HepG2 (cell line): ENCODE measurements around the gene CAMTA1. TPM values are rescaled to one million over a fixed set of nuclear protein-coding genes. Genes with fewer than 3 reads are reported as not detected.

Experiments used
- ATAC-seq: fragments of 200-7000 bp; cut with Tn5 transposase; 3 replicates; pipeline ENCODE4 v1.9.1; 2020; ENCODE audit warnings: mild to moderate bottlenecking, moderate library complexity
- BruUV-seq: library from RNA; stranded (reverse); fragments of 400-500 nt; replicated peaks from 2 replicates; lab custom pipeline; 2021; lab: Mats Ljungman, UMichigan
- CTCF ChIA-PET: fragments of 300-600 bp; formaldehyde crosslinking; extraction: SDS; loops from one replicate; lab custom pipeline; 2021; ENCODE audit warnings: low total read pairs, inconsistent platforms, low intra/inter-chr PET ratio; lab: Yijun Ruan, JAX
- POLR2A ChIA-PET: fragments of 350-600 bp; sonication (Branson Sonifier 250); formaldehyde crosslinking; loops from one replicate; lab custom pipeline; 2020; ENCODE audit warnings: antibody characterized with exemption, inconsistent platforms; lab: Yijun Ruan, JAX
- DNase-seq: peaks from one replicate; pipeline ENCODE4 v3.0.0-alpha.2; 2015; ENCODE audit warnings: low spot score
- FAIRE-seq: peaks from 3 replicates; lab custom pipeline; 2011; peaks lifted over from hg19 to GRCh38; lab: Jason Lieb, UNC
- H2AFZ ChIP-seq: one replicate; pipeline ENCODE4 v1.6.1; 2011; ENCODE audit warnings: low read length, inconsistent platforms
- H3K27ac ChIP-seq: fragments of 300-600 bp; 3 replicates; pipeline ENCODE4 v1.8.0; 2011; ENCODE audit warnings: mixed run types, mild to moderate bottlenecking, mixed read lengths, low read length, inconsistent platforms; ENCODE audit not compliant: insufficient read depth; ENCODE audit errors: extremely low read length
- H3K27me3 ChIP-seq, 2 experiments: fragments of 200-600 bp in 1 of 2; 2 replicates in 1 of 2; 3 replicates in 1 of 2; pipeline versions ENCODE4 v1.6.0 to v1.8.0; 2011; ENCODE audit warnings: low read length in 2 of 2, mild to moderate bottlenecking in 2 of 2, moderate library complexity in 2 of 2, inconsistent platforms in 1 of 2; ENCODE audit not compliant: insufficient read depth in 2 of 2, control insufficient read depth in 1 of 2
- H3K36me3 ChIP-seq, 2 experiments: fragments of 200-600 bp in 1 of 2; replicated peaks in 1 of 2; 2 replicates in 1 of 2; 3 replicates in 1 of 2; pipeline versions ENCODE4 v1.5.1 to v1.8.0; 2011; ENCODE audit warnings: low read length in 2 of 2, inconsistent platforms in 1 of 2; ENCODE audit not compliant: insufficient read depth in 2 of 2, control insufficient read depth in 1 of 2
- H3K4me1 ChIP-seq: 2 replicates; pipeline ENCODE4 v1.5.1; 2012; ENCODE audit warnings: low read length, inconsistent platforms; ENCODE audit not compliant: insufficient read depth
- H3K4me2 ChIP-seq: 2 replicates; pipeline ENCODE4 v1.6.0; 2011; ENCODE audit warnings: low read depth, low read length, inconsistent platforms
- H3K4me3 ChIP-seq, 3 experiments: fragments of 200-600 bp in 1 of 3; sonication (generic), shearing (Covaris generic) in 1 of 3; replicated peaks in 1 of 3; 2 replicates each; pipeline ENCODE4 v1.5.1; 2011 to 2016; ENCODE audit warnings: low read length in 3 of 3, inconsistent platforms in 2 of 3, low read depth in 2 of 3, mild to moderate bottlenecking in 2 of 3, control low read depth in 1 of 3, mixed read lengths in 1 of 3; ENCODE audit not compliant: insufficient read depth in 1 of 3
- H3K79me2 ChIP-seq: one replicate; pipeline ENCODE4 v1.6.1; 2011; ENCODE audit warnings: low read length, inconsistent platforms; ENCODE audit not compliant: insufficient read depth
- H3K9ac ChIP-seq: 2 replicates; pipeline ENCODE4 v1.6.0; 2011; ENCODE audit warnings: mild to moderate bottlenecking, low read depth, low read length, inconsistent platforms; ENCODE audit not compliant: insufficient read depth
- H3K9me3 ChIP-seq: 2 replicates; pipeline ENCODE4 v1.5.1; 2012; ENCODE audit warnings: mild to moderate bottlenecking, low read length
- H4K20me1 ChIP-seq: 2 replicates; pipeline ENCODE4 v1.6.0; 2011; ENCODE audit warnings: inconsistent platforms, mild to moderate bottlenecking, low read length, moderate library complexity; ENCODE audit not compliant: insufficient read depth
- CHD4 ChIP-seq: fragments of 200-600 bp; sonication (generic); IDR thresholded peaks from 2 replicates; pipeline ENCODE4 v1.7.0; 2017; ENCODE audit warnings: mild to moderate bottlenecking, low read length, borderline replicate concordance
- EHMT2 ChIP-seq: fragments of 200-600 bp; sonication (generic); IDR thresholded peaks from 2 replicates; pipeline ENCODE4 v1.7.0; 2017; ENCODE audit warnings: antibody characterized with exemption, low read depth, low read length, borderline replicate concordance
- GRHL1 ChIP-seq: sonication (generic); formaldehyde crosslinking; conservative IDR thresholded peaks from 2 replicates; pipeline ENCODE4 v1.8.0; 2022; ENCODE audit warnings: missing genetic modification reagents
- SAP130 ChIP-seq: IDR thresholded peaks from 2 replicates; pipeline ENCODE4 v1.6.1; 2016; ENCODE audit warnings: low read depth
- SMAD3 ChIP-seq: sonication (generic); formaldehyde crosslinking; IDR thresholded peaks from 2 replicates; pipeline ENCODE4 v1.4.0; 2020; ENCODE audit warnings: missing genetic modification reagents
- ZNF776 ChIP-seq: sonication (generic); formaldehyde crosslinking; IDR thresholded peaks from 2 replicates; pipeline ENCODE4 v1.4.0; 2020; ENCODE audit warnings: mild to moderate bottlenecking, missing genetic modification reagents
- WGBS: methylation state at CpG from one replicate; pipeline ENCODE4 v1.1.6; 2017; ENCODE audit warnings: low lambda C conversion rate; 5-methylcytosine and 5-hydroxymethylcytosine counted together
- in situ Hi-C: cut with HindIII; loops from 2 replicates; pipeline ENCODE4 v1.10.0; 2017; ENCODE audit warnings: low pct_unique_long_range_greater_than_20kb; ENCODE audit not compliant: extremely low pct_ligation_motif_present
- intact Hi-C: fragments of 100-400 bp; cut with micrococcal nuclease; formaldehyde crosslinking; loops from one replicate; pipeline ENCODE4 v1.10.0; 2022; ENCODE audit not compliant: unreplicated experiment
- polyA plus RNA-seq, 8 experiments: library from polyadenylated mRNA; depleted of rRNA in 3 of 8; stranded (reverse) in 7 of 8; unstranded in 1 of 8; fragments of >200 nt; fragmentation: Illumina TruSeq in 4 of 8; extraction: Trizol in 4 of 8; gene quantifications; 2 replicates each; pipeline versions ENCODE4 v1.2.1 to v1.2.3, GENCODE V29; 2011 to 2016; ENCODE audit warnings: low read depth in 4 of 8, missing spikeins in 1 of 8, mixed read lengths in 1 of 8; ENCODE audit not compliant: insufficient read depth in 1 of 8
- total RNA-seq, 5 experiments: library from RNA; depleted of rRNA; stranded (reverse); fragments of >200 nt; fragmentation: Illumina TruSeq; extraction: Trizol; gene quantifications; 2 replicates each; pipeline ENCODE4 v1.2.3, GENCODE V29; 2016; ENCODE audit warnings: low read depth in 1 of 5
- TF ChIP-seq, protein P1 (sequence below): sonication (generic); formaldehyde crosslinking; IDR thresholded peaks from 2 replicates; pipeline ENCODE4 v1.4.0; 2020; ENCODE audit warnings: mild to moderate bottlenecking, missing genetic modification reagents

CAMTA1 gene
- total and polyA plus RNA-seq, 2 of the 13 experiments (the other 11 are each of a cell fraction or from before 2014, with no cell fraction given) = 25.0 to 36.4 TPM

GRCh38 chr1:6991266-6991665, 206.0 kb downstream of the CAMTA1 start:
- H3K9me3 ChIP-seq = no peaks in the 10 kb centered on the region
- ATAC-seq (no peak), FAIRE-seq (no peak)
- no peaks in the 10 kb centered on the region for H3K36me3 ChIP-seq
- no peaks in the 10 kb centered on the region for H3K79me2 ChIP-seq
- no peak overlapping the region for H3K27ac ChIP-seq
- intact Hi-C loops = no loop called here
- in situ Hi-C loops = no loop called here
- POLR2A ChIA-PET = no interaction called here
- CTCF ChIA-PET = no interaction called here
- H2AFZ ChIP-seq = no peak overlapping the region
- H3K4me3 ChIP-seq = no peak overlapping the region
- WGBS = 32% methylated on average over 1 of the region's 1 CpG
- no peak overlapping the region for H3K9ac ChIP-seq
- TF ChIP-seq CHD4 (no peak), SMAD3 (CRISPR knock-in tag) (no peak), ZNF776 (CRISPR knock-in tag) (no peak), EHMT2 (no peak), SAP130 (CRISPR knock-in tag) (no peak), GRHL1 (CRISPR knock-in tag) (no peak)
- TF ChIP-seq, protein P1, sequence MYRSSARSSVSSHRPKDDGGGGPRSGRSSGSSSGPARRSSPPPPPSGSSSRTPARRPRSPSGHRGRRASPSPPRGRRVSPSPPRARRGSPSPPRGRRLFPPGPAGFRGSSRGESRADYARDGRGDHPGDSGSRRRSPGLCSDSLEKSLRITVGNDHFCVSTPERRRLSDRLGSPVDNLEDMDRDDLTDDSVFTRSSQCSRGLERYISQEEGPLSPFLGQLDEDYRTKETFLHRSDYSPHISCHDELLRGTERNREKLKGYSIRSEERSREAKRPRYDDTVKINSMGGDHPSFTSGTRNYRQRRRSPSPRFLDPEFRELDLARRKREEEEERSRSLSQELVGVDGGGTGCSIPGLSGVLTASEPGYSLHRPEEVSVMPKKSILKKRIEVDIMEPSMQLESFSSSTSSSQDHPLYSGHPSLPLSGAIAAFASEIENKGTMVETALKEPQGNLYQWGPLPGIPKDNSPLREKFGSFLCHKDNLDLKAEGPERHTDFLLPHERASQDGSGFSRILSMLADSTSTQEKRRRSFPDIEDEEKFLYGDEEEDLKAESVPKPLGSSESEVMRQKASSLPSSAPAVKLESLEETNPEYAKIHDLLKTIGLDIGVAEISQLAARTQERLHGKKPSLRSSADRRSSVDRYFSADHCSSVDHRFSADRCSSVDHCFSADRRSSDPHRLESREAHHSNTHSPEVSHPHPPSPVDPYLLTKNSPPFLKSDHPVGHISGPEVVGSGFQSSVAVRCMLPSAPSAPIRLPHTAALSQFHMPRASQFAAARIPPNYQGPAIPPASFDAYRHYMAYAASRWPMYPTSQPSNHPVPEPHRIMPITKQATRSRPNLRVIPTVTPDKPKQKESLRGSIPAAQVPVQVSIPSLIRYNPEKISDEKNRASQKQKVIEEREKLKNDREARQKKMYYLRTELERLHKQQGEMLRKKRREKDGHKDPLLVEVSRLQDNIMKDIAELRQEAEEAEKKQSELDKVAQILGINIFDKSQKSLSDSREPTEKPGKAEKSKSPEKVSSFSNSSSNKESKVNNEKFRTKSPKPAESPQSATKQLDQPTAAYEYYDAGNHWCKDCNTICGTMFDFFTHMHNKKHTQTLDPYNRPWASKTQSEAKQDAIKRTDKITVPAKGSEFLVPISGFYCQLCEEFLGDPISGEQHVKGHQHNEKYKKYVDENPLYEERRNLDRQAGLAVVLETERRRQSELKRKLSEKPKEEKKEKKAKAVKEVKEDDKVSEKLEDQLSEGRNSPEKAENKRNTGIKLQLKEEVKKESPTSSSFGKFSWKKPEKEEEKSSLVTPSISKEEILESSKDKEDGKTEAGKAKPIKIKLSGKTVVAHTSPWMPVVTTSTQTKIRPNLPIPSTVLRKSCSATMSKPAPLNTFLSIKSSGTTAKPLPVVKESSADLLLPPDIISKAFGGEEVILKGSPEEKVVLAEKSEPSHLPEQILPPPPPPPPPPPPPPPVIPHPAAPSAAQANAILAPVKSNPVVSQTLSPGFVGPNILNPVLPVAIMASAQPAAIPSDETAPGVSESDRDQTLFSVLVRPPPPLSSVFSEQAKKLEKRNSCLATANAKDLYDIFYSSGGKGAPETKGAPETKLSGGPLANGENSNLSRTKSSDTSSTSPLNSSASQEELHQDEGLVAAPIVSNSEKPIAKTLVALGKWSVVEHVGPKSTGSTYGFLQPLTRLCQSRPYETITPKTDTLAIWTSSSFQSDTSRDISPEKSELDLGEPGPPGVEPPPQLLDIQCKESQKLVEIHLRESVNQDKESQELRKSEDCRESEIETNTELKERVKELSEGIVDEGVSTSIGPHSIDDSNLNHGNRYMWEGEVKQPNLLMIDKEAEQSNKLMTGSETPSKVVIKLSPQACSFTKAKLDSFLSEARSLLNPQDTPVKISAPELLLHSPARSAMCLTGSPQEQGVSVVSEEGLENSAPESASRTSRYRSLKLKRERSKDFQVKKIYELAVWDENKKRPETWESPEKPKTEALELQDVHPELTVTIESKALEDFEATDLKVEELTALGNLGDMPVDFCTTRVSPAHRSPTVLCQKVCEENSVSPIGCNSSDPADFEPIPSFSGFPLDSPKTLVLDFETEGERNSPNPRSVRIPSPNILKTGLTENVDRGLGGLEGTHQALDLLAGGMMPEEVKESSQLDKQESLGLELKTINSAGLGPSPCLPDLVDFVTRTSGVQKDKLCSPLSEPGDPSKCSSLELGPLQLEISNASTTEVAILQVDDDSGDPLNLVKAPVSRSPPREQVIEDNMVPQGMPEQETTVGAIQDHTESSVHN (CRISPR knock-in tag) = no peak
- TF ChIP-seq, all 625 proteins: peak for 0
- Histone ChIP-seq H3K4me1 (no peaks in the 10 kb centered on the region), H4K20me1 (no peaks in the 10 kb centered on the region), H3K27me3 (peaks cover 0 to 17% of the 10 kb centered on the region in 2 experiments; a peak in 4 of 5 replicates), H3K4me2 (no peak overlapping the region)
- no TSS peak for BruUV-seq
- DNase-seq = no peak
